Hepatocyte (in vitro differentiated cells): ENCODE measurements around the gene KIF3A. TPM values are rescaled to one million over a fixed set of nuclear protein-coding genes. Genes with fewer than 3 reads are reported as not detected.

ENCODE experiments used
- DNase-seq: peaks from one replicate; pipeline ENCODE4 v3.0.0-alpha.2; 2016; ENCODE audit warnings: low spot score
- H2AFZ ChIP-seq: fragments of 200-600 bp; sonication (generic); 2 replicates; pipeline ENCODE4 v1.6.0; 2016; ENCODE audit warnings: antibody characterized with exemption, mild to moderate bottlenecking
- H3K27ac ChIP-seq: fragments of 200-600 bp; sonication (generic); 2 replicates; pipeline ENCODE4 v1.5.1; 2016; ENCODE audit warnings: mild to moderate bottlenecking
- H3K27me3 ChIP-seq: fragments of 200-600 bp; sonication (generic); 2 replicates; pipeline ENCODE4 v1.6.1; 2016
- H3K36me3 ChIP-seq: fragments of 200-600 bp; sonication (generic); replicated peaks from 2 replicates; pipeline ENCODE4 v1.5.1; 2016; ENCODE audit warnings: low read depth; ENCODE audit not compliant: insufficient read depth
- H3K4me1 ChIP-seq: fragments of 200-600 bp; sonication (generic); 2 replicates; pipeline ENCODE4 v1.5.1; 2016; ENCODE audit warnings: mild to moderate bottlenecking, moderate library complexity; ENCODE audit not compliant: insufficient read depth
- H3K4me2 ChIP-seq: fragments of 200-600 bp; sonication (generic); 2 replicates; pipeline ENCODE4 v1.6.0; 2016
- H3K4me3 ChIP-seq: fragments of 200-600 bp; sonication (generic); 2 replicates; pipeline ENCODE4 v1.5.1; 2016; ENCODE audit warnings: mild to moderate bottlenecking
- H3K79me2 ChIP-seq: fragments of 200-600 bp; sonication (generic); 2 replicates; pipeline ENCODE4 v1.6.0; 2017; ENCODE audit warnings: mild to moderate bottlenecking
- H3K9me2 ChIP-seq: fragments of 200-600 bp; sonication (generic); replicated peaks from 2 replicates; pipeline ENCODE4 v1.6.0; 2017; ENCODE audit warnings: mild to moderate bottlenecking; ENCODE audit not compliant: insufficient read depth
- H3K9me3 ChIP-seq: fragments of 200-600 bp; sonication (generic); 2 replicates; pipeline ENCODE4 v1.5.1; 2016; ENCODE audit warnings: low read depth, mild to moderate bottlenecking
- H4K20me1 ChIP-seq: fragments of 200-600 bp; sonication (generic); 2 replicates; pipeline ENCODE4 v1.6.0; 2016; ENCODE audit warnings: mild to moderate bottlenecking; ENCODE audit not compliant: insufficient read depth, poor library complexity, severe bottlenecking
- CTCF ChIP-seq: fragments of 200-600 bp; sonication (generic); IDR thresholded peaks from 2 replicates; pipeline ENCODE4 v1.5.1; 2016; ENCODE audit warnings: antibody characterized with exemption, mild to moderate bottlenecking; ENCODE audit not compliant: poor library complexity
- EZH2 ChIP-seq: fragments of 200-600 bp; sonication (generic); IDR thresholded peaks from 2 replicates; pipeline ENCODE4 v1.6.1; 2016; ENCODE audit warnings: antibody characterized with exemption, mild to moderate bottlenecking, borderline replicate concordance
- EZH2phosphoT487 ChIP-seq: fragments of 200-600 bp; sonication (generic); IDR thresholded peaks from one replicate; pipeline ENCODE4 v1.6.1; 2018; ENCODE audit warnings: antibody characterized with exemption, mild to moderate bottlenecking, low read depth, moderate library complexity; ENCODE audit not compliant: unreplicated experiment, severe bottlenecking
- WGBS: methylation state at CpG from one replicate; pipeline ENCODE4 v1.1.6; 2016; ENCODE audit warnings: low lambda C conversion rate; ENCODE audit errors: missing lambda C conversion rate; 5-methylcytosine and 5-hydroxymethylcytosine counted together
- polyA plus RNA-seq: library from polyadenylated mRNA; unstranded; fragments of >200 nt; fragmentation: Nextera tagmentation; extraction: Ambion mirVana; gene quantifications from 2 replicates; pipeline ENCODE4 v1.2.1, GENCODE V29; 2016
- total RNA-seq: library from RNA; depleted of rRNA; stranded (reverse); fragments of >200 nt; gene quantifications from 2 replicates; pipeline ENCODE4 v1.2.3, GENCODE V29; 2014

KIF3A gene
- total RNA-seq (7.0 and 9.2 TPM in 2 replicates), polyA plus RNA-seq (12.6 and 13.7 TPM in 2 replicates)

- H3K79me2 ChIP-seq, result peaks cover 27% of the 10 kb centered on the region
- H3K9me3 ChIP-seq, result no peaks in the 10 kb centered on the region
- H3K4me1 ChIP-seq, result peaks cover 5% of the 10 kb centered on the region
- peak within 1 kb of the TSS; percentile 62 for H2AFZ ChIP-seq
- H3K36me3 ChIP-seq, result no peaks in the 10 kb centered on the region
- peak within 1 kb of the TSS; percentile 36 for H3K27ac ChIP-seq
- H3K4me2 ChIP-seq, result peak within 1 kb of the TSS; percentile 75
- no peaks in the 10 kb centered on the region for H3K9me2 ChIP-seq
- WGBS, result under 1% methylated on average over 65 of the region's 81 CpGs
- TF ChIP-seq EZH2, result no peak
- TF ChIP-seq EZH2phosphoT487, result no peak
- peak within 1 kb of the TSS; percentile 72 for H3K4me3 ChIP-seq
- DNase-seq, result peak; percentile 99
- H3K27me3 ChIP-seq, result peaks cover 2% of the 10 kb centered on the region
- no peaks in the 10 kb centered on the region for H4K20me1 ChIP-seq
Observed at GRCh38 chr5:132736853-132737833, at the start of gene KIF3A. Gene KIF3A, minus strand, starts transcription at chr5:132737546. Its CDS starts 127 bp downstream, at chr5:132737419.

- Histone ChIP-seq H3K27ac (no peak overlapping the region), H3K9me3 (no peaks in the 10 kb centered on the region), H3K36me3 (no peaks in the 10 kb centered on the region), H3K9me2 (no peaks in the 10 kb centered on the region), H3K4me1 (no peaks in the 10 kb centered on the region), H4K20me1 (no peaks in the 10 kb centered on the region), H3K79me2 (no peaks in the 10 kb centered on the region), H3K4me3 (no peak overlapping the region), H2AFZ (no peak overlapping the region), H3K27me3 (no peaks in the 10 kb centered on the region), H3K4me2 (no peak overlapping the region)
- WGBS, result 100% methylated on average over 1 of the region's 1 CpG
- no peak for TF ChIP-seq EZH2phosphoT487
- DNase-seq, result no peak
Observed at GRCh38 chr5:132787076-132787475, 49.7 kb upstream of the KIF3A start.

GRCh38 chr5:132785864-132786263, 48.5 kb upstream of the KIF3A start:
- no peak overlapping the region for H3K4me3 ChIP-seq
- H2AFZ ChIP-seq, result no peak overlapping the region
- no peaks in the 10 kb centered on the region for H3K9me2 ChIP-seq
- H4K20me1 ChIP-seq, result no peaks in the 10 kb centered on the region
- no peaks in the 10 kb centered on the region for H3K27me3 ChIP-seq
- WGBS, result 91% methylated on average over 4 of the region's 4 CpGs
- no peak overlapping the region for H3K4me2 ChIP-seq
- H3K9me3 ChIP-seq, result no peaks in the 10 kb centered on the region
- no peaks in the 10 kb centered on the region for H3K4me1 ChIP-seq
- no peak for TF ChIP-seq EZH2
- no peak for TF ChIP-seq EZH2phosphoT487
- no peak for TF ChIP-seq CTCF
- H3K27ac ChIP-seq, result no peak overlapping the region
- no peaks in the 10 kb centered on the region for H3K79me2 ChIP-seq
- no peak for DNase-seq
- H3K36me3 ChIP-seq, result no peaks in the 10 kb centered on the region

- Histone ChIP-seq H3K79me2 (no peaks in the 10 kb centered on the region), H3K9me3 (no peaks in the 10 kb centered on the region), H3K27me3 (no peaks in the 10 kb centered on the region), H4K20me1 (no peaks in the 10 kb centered on the region), H2AFZ (no peak overlapping the region), H3K36me3 (no peaks in the 10 kb centered on the region), H3K4me1 (no peaks in the 10 kb centered on the region), H3K9me2 (no peaks in the 10 kb centered on the region), H3K4me2 (no peak overlapping the region), H3K27ac (no peak overlapping the region), H3K4me3 (no peak overlapping the region)
- no peak for DNase-seq
- 79% methylated on average over 5 of the region's 5 CpGs for WGBS
- no peak for TF ChIP-seq CTCF
- TF ChIP-seq EZH2, result no peak
- no peak for TF ChIP-seq EZH2phosphoT487
Observed at GRCh38 chr5:132785365-132785764, 48.0 kb upstream of the KIF3A start.
